DND-41 (cell line): ENCODE measurements around the gene MALAT1.
"Not testable (repeated sequence)": the region's sequence is repeated elsewhere in the genome, so short reads cannot be mapped to it uniquely, and the experiment has no call there.

ENCODE experiments used
- EZH2 ChIP-seq: IDR thresholded peaks from 3 replicates; pipeline ENCODE4 v1.6.1; 2012; ENCODE audit warnings: borderline replicate concordance, low read depth, mild to moderate bottlenecking, moderate library complexity, low read length, inconsistent platforms; ENCODE audit not compliant: severe bottlenecking
- TF ChIP-seq, protein P1 (sequence below): IDR thresholded peaks from 2 replicates; pipeline ENCODE4 v1.5.1; 2012; ENCODE audit warnings: borderline replicate concordance, low read length, moderate library complexity, mild to moderate bottlenecking; ENCODE audit not compliant: poor library complexity, severe bottlenecking; ENCODE audit errors: extremely low read depth

DNA sequence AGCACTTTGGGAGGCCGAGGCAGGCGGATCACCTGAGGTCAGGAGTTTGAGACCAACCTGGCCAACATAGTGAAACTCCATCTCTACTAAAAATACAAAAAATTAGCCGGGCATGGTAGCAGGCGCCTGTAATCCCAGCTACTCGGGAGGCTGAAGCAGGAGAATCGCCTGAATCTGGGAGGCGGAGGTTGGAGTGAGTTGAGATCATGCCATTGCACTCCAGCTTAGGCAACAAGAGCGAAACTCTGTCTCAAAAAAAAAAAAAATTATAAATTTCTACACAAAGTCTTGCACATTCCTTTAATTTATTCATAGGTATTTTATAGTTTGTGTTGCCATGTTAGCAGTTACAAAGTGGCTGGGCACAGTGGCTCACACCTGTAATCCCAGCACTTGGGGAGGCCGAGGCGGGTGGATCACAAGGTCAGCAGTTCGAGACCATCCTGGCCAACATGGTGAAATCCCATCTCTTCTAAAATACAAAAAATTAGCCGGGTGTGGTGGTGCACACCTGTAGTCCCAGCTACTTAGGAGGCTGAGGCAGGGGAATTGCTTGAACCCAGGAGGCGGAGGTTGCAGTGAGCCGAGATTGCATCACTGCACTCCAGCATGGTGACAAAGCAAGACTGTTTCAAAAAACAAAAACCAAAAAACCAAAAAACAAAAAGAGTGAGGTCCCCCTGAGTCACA is 26.1 kb upstream of the MALAT1 start:
- TF ChIP-seq, protein P1, sequence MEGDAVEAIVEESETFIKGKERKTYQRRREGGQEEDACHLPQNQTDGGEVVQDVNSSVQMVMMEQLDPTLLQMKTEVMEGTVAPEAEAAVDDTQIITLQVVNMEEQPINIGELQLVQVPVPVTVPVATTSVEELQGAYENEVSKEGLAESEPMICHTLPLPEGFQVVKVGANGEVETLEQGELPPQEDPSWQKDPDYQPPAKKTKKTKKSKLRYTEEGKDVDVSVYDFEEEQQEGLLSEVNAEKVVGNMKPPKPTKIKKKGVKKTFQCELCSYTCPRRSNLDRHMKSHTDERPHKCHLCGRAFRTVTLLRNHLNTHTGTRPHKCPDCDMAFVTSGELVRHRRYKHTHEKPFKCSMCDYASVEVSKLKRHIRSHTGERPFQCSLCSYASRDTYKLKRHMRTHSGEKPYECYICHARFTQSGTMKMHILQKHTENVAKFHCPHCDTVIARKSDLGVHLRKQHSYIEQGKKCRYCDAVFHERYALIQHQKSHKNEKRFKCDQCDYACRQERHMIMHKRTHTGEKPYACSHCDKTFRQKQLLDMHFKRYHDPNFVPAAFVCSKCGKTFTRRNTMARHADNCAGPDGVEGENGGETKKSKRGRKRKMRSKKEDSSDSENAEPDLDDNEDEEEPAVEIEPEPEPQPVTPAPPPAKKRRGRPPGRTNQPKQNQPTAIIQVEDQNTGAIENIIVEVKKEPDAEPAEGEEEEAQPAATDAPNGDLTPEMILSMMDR: not testable (repeated sequence)
- TF ChIP-seq EZH2: not testable (repeated sequence)
